OCI-LY7 (cell line): ENCODE data around the gene LRRC51. TPM values are rescaled to one million over a fixed set of nuclear protein-coding genes. Genes with fewer than 3 reads are reported as not detected.
A peak's percentile ranks its signal among the peaks of the same experiment; 100 is the strongest.

Experiments used
- BruUV-seq: library from RNA; stranded (reverse); fragments of 400-500 nt; replicated peaks from 2 replicates; lab custom pipeline; 2021; lab: Mats Ljungman, UMichigan
- CTCF ChIA-PET: fragments of 300-600 bp; sonication (Branson Sonifier 250); formaldehyde crosslinking; loops from one replicate; lab custom pipeline; 2022; ENCODE audit warnings: antibody characterized with exemption; ENCODE audit not compliant: unreplicated experiment; lab: Charles Lee
- POLR2A ChIA-PET: fragments of 300-600 bp; sonication (Branson Sonifier 250); formaldehyde crosslinking; loops from one replicate; lab custom pipeline; 2022; ENCODE audit warnings: antibody characterized with exemption; lab: Charles Lee
- DNase-seq: peaks from one replicate; pipeline ENCODE4 v3.0.0-alpha.2; 2015; ENCODE audit warnings: low spot score
- H2AFZ ChIP-seq: fragments of 200-600 bp; sonication (generic), shearing (Covaris generic); 2 replicates; pipeline ENCODE4 v1.6.1; 2014; ENCODE audit warnings: mild to moderate bottlenecking, antibody characterized with exemption, low read length, moderate library complexity
- H3K27ac ChIP-seq: fragments of 200-600 bp; sonication (generic); 2 replicates; pipeline ENCODE4 v1.5.1; 2014; ENCODE audit warnings: mixed run types, low read depth, mild to moderate bottlenecking, moderate library complexity, low read length, inconsistent platforms; ENCODE audit not compliant: poor library complexity, severe bottlenecking
- H3K36me3 ChIP-seq: fragments of 200-600 bp; sonication (generic); 2 replicates; pipeline ENCODE4 v1.6.1; 2014; ENCODE audit warnings: mild to moderate bottlenecking, antibody characterized with exemption, low read length, moderate library complexity, mixed read lengths; ENCODE audit not compliant: insufficient read depth
- H3K4me1 ChIP-seq: fragments of 200-600 bp; sonication (generic); 2 replicates; pipeline ENCODE4 v1.5.1; 2014; ENCODE audit warnings: mild to moderate bottlenecking, low read length; ENCODE audit not compliant: insufficient read depth, poor library complexity, severe bottlenecking
- H3K4me2 ChIP-seq: fragments of 200-600 bp; sonication (generic); 2 replicates; pipeline ENCODE4 v1.6.1; 2014; ENCODE audit warnings: mild to moderate bottlenecking, low read length
- H3K4me3 ChIP-seq: fragments of 200-600 bp; sonication (generic); 2 replicates; pipeline ENCODE4 v1.5.1; 2014; ENCODE audit warnings: mild to moderate bottlenecking, low read depth, low read length; ENCODE audit not compliant: poor library complexity, severe bottlenecking
- H3K79me2 ChIP-seq: fragments of 200-600 bp; sonication (generic); 2 replicates; pipeline ENCODE4 v1.6.1; 2016; ENCODE audit warnings: low read depth, mild to moderate bottlenecking, low read length, moderate library complexity, mixed read lengths; ENCODE audit not compliant: insufficient read depth
- H3K9me2 ChIP-seq: fragments of 200-600 bp; sonication (generic); 2 replicates; pipeline ENCODE4 v1.6.1; 2016; ENCODE audit warnings: mild to moderate bottlenecking, low read length, mixed read lengths; ENCODE audit not compliant: insufficient read depth
- H3K9me3 ChIP-seq: fragments of 200-600 bp; sonication (generic); 2 replicates; pipeline ENCODE4 v1.6.1; 2014; ENCODE audit warnings: mild to moderate bottlenecking, mixed run types, low read length, mixed read lengths
- H4K20me1 ChIP-seq: fragments of 200-600 bp; sonication (generic); 2 replicates; pipeline ENCODE4 v1.6.1; 2014; ENCODE audit warnings: mild to moderate bottlenecking, antibody characterized with exemption, low read length, moderate library complexity, mixed read lengths; ENCODE audit not compliant: insufficient read depth
- CTCF ChIP-seq: fragments of 200-600 bp; sonication (generic); conservative IDR thresholded peaks from 2 replicates; pipeline ENCODE4 v1.5.1; 2014; ENCODE audit warnings: mild to moderate bottlenecking, antibody characterized with exemption, low read length, moderate library complexity, mixed read lengths
- EZH2phosphoT487 ChIP-seq: fragments of 200-600 bp; sonication (generic); IDR thresholded peaks from 2 replicates; pipeline ENCODE4 v1.6.1; 2018; ENCODE audit warnings: low read depth, borderline replicate concordance, mild to moderate bottlenecking, mixed run types, antibody characterized with exemption, low read length, moderate library complexity, mixed read lengths
- intact Hi-C: fragments of 100-400 bp; cut with micrococcal nuclease; formaldehyde crosslinking; loops from one replicate; pipeline ENCODE4 v1.10.0; 2022; ENCODE audit not compliant: unreplicated experiment
- total RNA-seq, 2 experiments: library from RNA; depleted of rRNA in 1 of 2; stranded (reverse); fragments of >200 nt in 1 of 2; shearing (Covaris generic) in 1 of 2; gene quantifications; 2 replicates each; pipeline ENCODE4 v1.2.3, GENCODE V29; 2014 to 2022

LRRC51 gene
- total RNA-seq, 2 experiments from 2014 or later, result 9.9 to 15.3 TPM

GRCh38 chr11:72037554-72038311, 42.9 kb upstream of the LRRC51 start:
- H3K9me2 ChIP-seq, result no peaks in the 10 kb centered on the region
- H3K4me3 ChIP-seq, result peak overlapping the region; percentile 66
- TF ChIP-seq CTCF (no peak), EZH2phosphoT487 (no peak)
- no peaks in the 10 kb centered on the region for H3K9me3 ChIP-seq
- CTCF ChIA-PET, result interaction anchor here (0.9 kb wide), 1 partner anchor 12 kb away, joined by 4 read pairs; no protein-coding TSS in a partner anchor
- DNase-seq, result peak; percentile 89
- BruUV-seq, result no TSS peak
- no peak overlapping the region for H2AFZ ChIP-seq
- H3K79me2 ChIP-seq, result peaks cover 52% of the 10 kb centered on the region; the same call in 1 of the 2 replicates
- peak overlapping the region; percentile 90 for H3K4me2 ChIP-seq
- peak overlapping the region; percentile 84 for H3K27ac ChIP-seq
- H3K36me3 ChIP-seq, result peaks cover 36% of the 10 kb centered on the region
- peaks cover 30% of the 10 kb centered on the region for H4K20me1 ChIP-seq
- POLR2A ChIA-PET, result interaction anchor here (0.6 to 1.5 kb wide), 8 partner anchors 9 to 1075 kb away, joined by 3 to 7 read pairs (median 6); no protein-coding TSS in a partner anchor
- H3K4me1 ChIP-seq, result peaks cover 83% of the 10 kb centered on the region
- intact Hi-C loops, result loop anchor here (1.0 kb wide), 1 partner anchor 43 kb away; the partner anchor contains the start of genes LRRC51 and NUMA1

- Histone ChIP-seq H3K4me2 (peak overlapping the region; percentile 90), H3K27ac (peak overlapping the region; percentile 84), H3K4me3 (peak overlapping the region; percentile 66), H3K9me2 (no peaks in the 10 kb centered on the region), H2AFZ (no peak overlapping the region), H3K9me3 (no peaks in the 10 kb centered on the region), H3K79me2 (peaks cover 52% of the 10 kb centered on the region; the same call in 1 of the 2 replicates), H3K36me3 (peaks cover 31% of the 10 kb centered on the region), H3K4me1 (peaks cover 79% of the 10 kb centered on the region), H4K20me1 (peaks cover 30% of the 10 kb centered on the region)
- TF ChIP-seq CTCF (no peak), EZH2phosphoT487 (no peak)
- no peak for DNase-seq
- CTCF ChIA-PET, result interaction anchor here (0.9 to 1.6 kb wide), 3 partner anchors 13 to 14 kb away, joined by 3 to 7 read pairs (median 4); no protein-coding TSS in a partner anchor
- intact Hi-C loops, result loop anchor here (1.0 kb wide), 1 partner anchor 42 kb away; the partner anchor contains the start of genes LRRC51 and NUMA1
- no TSS peak for BruUV-seq
- POLR2A ChIA-PET, result interaction anchor here (0.6 to 1.9 kb wide), 11 partner anchors 9 to 1074 kb away, joined by 3 to 7 read pairs (median 5); no protein-coding TSS in a partner anchor
Observed at GRCh38 chr11:72038491-72038890, 42.2 kb upstream of the LRRC51 start.
